HG02884 (cell line): ENCODE results near the gene UFD1.

Source experiments
- ATAC-seq: cut with Tn5 transposase; IDR thresholded peaks from one replicate; pipeline ENCODE4 v1.9.1; 2021; ENCODE audit warnings: mild to moderate bottlenecking, moderate library complexity; ENCODE audit not compliant: unreplicated experiment

Gene UFD1

DNA sequence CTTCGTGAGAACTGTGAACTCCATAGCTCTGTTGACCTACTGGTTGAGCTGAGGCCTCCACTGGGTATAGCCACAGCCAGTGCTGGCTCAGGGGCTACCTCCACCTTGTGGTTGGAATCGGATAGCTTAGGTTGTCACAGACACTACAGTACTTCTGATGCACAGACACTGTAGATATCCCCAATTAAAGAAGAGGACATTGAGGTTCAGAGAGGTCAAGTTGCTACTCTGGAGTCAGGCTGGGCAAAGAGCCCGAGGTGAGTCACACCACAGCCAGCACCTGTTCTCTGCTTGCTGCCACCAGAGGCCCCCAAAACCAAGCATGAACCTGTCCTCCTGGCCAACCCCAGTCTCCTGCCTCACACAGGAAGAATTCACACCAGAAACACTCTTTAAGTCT is 5.4 kb downstream of the UFD1 start:
- no peak for ATAC-seq

DNA sequence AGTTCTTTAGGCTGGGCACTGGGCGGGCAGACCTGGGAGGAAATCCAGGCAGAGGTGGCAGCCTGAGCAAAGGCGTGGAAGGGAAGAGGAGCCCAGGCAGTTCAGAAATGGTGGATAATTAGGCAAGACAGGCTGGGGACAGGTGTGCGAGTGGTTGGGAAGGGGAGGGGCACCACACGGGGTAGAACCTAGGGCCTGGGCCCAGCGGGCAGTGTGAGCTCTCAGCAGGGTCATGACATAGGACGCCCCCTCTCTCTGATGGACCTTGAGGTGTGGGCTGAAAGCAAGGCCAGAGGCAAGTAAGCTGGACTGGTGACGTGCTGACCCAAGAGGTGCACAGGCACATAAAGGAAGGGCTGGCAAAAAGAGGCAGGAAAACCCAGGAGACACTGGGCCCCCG is 6.8 kb downstream of the UFD1 start:
- ATAC-seq, result no peak

DNA sequence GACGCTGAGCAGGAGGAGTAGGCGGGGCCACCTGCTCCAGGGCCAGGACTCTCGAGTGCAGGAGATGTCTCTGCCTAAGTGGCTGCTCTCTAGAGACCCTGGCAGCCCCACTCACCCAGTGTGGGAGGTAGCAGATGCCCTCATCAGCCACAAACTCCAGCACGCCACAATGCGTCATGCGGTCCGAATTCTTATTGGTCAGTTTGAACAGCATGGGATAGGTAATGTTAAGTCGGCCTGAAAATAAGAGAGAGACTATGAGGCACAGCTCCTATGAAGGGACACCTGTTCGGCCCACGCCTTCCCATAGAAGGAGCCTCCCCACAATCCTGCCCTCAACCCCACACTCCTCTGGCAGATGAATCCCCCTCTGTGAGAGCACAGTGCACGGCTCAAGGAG is 7.4 kb downstream of the UFD1 start:
- ATAC-seq, result no peak

DNA sequence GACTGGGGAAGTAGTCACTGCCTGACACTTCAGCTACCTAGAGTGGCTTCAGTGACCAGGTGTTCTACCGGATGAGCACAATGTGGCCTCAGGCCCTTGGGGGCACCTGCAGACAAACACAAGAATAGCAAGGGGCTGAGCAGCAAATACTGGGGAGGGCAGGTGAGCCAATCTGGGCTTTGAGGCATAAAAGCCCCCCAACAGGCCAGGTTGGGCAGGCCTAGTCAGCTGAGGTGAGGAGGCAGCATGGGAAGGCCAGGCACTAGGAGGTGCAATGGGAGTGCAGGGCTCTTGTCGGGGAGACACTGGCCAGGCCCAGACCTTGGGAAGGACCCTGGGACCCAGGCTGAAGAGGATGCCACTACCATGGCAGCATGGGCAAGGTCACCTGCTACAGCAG is 9.0 kb downstream of the UFD1 start:
- no peak for ATAC-seq

DNA sequence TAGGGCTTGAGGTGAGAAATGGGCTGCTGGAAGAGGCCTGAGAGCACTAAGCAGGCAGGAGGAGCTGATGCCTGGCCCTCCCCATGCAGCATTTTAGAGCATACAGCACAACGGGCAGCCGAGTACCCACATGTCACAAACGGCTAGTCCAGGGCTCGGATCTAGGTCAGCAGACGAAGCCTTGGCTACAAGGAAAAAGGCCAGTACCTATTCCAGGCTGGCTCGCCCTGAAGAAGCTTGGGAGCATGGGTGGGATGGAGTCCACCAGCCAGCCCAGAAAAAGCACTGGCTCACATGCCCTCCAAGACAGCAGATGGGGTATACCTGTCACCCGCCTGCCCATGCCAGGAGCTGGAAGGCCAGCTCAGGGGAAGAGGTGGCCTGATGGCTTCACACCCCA is 9.6 kb downstream of the UFD1 start:
- ATAC-seq, result no peak

DNA sequence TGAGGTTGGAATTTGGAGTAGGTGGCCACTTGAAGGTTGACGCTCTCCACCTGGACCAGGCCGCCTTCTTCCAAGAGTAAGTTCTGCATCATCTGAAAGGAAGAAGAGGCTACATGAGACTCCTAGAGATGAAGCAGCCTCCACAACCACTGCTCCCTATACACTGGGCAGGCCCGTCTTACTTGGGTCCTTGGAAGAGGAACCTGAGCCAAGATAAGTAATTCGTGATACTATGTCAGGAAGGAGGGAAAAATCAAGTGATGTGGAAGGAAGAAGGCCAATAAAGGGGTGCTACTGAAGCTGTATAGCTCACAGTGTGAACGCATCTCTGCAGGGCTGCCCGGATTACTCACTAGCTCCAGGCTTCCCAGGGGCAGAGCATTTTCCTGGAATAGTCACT is 11.1 kb downstream of the UFD1 start:
- ATAC-seq, result no peak

DNA sequence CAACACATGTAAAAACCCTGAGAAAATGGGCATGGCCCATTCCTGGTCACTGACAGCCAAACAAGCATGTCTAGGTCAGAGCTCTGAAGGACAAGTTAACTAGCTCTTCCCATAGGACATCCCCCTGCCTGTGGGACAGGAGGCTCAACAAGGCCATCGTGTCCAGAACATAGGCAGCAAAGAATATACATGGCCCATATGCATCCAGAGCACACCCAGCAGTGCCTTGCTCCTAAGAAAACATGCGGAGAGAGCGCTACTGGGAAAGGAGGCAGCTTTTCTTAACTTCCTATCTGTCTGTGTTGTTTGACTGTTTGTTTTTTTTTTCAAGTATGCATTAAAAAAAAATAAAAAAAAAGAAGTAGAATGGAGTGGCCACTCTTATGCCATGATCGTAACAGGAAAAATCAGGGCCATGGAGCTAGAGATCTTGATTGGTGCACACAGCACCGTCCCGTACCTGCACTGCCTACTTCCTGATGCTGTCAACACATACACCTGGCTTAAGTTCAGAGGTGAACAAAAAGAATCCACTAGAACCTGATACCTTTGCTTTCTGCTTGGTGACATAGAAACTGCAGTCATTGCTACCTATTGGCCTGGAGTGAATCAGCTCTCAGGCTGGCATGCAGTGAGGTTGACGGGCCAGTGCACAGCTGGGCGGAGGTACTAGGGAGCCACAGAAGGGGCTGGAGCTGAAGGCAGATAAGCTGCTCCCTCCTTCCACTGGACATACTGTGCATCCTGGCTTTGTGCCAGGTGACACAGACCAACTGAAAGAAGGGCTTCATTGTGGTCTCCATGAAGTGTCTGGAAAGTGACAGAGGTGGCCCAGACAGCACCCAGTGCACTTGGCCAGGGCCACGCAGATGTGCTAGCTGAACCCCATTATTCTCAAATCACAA is 11.9 kb downstream of the UFD1 start:
- ATAC-seq, result no peak

DNA sequence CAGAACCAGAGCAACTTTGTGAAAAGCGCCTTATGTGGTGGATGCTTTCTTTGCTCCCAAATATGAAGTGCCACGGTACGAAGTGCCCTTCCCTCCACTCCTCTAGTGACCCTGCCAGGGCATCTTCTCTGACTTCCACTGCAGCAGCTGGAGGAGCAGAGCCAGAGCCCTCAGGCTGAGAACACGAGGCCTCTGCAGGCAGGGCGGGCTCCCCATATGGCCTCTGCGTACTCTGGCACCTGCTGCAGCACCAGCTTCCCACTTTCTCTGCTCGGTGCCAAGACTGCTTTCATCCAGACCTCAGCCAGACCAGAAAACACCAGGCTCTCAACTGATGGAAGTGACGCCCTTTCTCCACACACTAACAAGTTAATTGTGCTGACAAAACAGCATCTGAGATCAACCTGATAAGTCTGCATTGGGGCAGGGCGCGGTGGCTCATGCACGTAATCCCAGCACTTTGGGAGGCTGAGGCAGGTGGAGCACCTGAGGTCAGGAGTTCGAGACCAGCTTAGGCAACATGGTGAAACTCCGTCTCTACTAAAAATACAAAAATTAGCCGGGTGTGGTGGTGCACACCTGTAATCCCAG is 12.8 kb downstream of the UFD1 start:
- no peak for ATAC-seq

DNA sequence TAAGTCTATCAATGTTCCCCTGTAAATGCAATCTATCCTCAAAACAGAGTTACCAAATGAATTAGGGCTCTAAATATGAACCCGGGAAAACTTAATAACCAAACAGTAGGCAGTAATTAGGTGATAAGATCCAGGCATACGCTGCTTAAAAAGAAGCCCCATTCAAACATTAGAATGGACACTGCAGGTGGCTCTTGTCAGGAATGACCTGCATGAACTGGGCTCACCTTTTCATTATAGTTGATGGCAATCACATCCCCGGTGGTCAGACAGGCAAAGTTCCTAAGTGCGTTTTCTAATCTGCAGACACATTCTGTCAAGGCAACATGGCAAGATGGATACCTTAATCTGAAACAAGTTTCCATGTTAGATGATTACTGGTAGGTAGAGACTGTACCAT is 14.0 kb downstream of the UFD1 start:
- no peak for ATAC-seq

DNA sequence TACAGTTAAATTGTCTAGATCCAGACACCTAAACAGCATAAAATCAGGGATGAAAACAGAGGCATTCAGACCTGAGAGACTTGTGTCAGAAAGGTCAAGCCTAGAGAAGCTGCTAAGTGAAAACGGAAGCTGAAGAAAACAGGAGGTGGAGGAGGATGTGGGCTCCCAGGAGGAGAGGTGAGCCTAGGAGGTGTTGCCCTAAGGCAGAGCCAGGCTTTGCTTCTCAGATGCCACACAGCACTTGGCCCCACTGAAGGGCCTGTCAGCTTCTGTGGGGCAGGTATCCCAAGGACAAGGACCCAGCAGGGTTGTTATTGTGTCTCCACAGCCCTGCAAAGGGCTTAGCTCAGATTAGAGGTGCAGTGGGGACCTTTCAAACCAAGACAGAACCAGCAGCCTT is 14.4 kb downstream of the UFD1 start:
- no peak for ATAC-seq

DNA sequence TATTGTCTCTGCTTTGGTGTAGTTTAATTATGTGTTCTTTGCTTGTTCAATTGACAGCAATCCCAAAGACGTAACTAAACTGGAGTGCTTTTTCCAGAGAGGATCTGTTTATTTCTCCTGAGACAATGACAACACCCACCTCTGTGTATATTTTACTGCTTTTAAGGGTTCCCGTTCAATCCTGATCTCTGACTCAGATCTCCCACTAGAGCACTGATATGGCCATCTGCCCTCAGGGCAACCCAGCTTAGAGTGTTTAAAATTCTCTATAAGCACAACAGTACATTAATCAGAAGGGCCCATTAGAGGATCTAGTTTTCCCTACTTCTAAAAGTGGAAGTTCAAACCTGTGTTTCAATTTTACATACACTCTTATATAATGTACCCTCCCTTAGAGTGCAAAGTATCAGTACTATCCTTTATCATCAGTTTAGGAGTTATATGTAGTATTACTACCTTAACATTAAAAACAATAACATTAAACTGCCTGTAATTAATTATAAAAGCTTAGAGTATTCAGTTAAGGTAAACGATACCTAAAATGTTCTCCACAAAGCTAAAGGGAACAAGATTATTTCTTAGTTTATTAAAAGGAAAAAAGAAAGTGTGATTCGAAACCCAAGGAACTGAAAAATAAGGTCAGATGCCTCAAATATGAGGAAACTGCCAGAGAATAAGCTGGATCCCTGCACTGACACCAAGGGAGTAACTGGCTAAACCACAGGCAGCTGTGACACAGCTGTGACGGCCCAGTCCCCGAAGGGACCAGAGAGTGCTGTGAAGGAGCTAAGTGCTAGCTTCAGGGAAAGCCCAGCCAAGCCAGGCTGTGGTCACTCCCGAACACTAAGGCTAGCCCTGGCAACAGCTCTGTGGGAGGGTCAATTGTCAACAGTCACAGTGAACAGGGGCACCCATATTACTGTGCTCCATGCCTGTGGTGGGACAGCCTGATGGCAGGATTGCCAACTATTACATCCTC is 15.2 kb downstream of the UFD1 start:
- no peak for ATAC-seq

DNA sequence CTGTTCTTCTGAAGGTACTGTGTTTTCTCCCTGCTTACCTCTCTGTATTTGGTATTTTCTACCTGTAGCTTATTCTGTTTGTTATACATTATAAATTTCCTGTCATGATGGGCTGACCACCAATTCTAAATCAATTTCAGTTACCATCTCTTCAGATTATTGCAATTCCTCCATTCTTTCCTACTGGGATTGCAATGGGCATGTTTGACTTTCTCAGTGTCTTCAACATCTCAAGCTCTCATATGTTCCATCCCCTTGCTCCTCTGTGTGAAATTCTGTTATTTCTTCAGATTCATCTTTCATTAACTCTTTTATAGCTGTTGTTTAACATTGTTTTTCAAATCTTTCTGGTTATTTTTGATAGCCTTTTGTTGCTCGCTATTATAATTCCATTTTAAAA is 16.0 kb downstream of the UFD1 start:
- ATAC-seq, result no peak

DNA sequence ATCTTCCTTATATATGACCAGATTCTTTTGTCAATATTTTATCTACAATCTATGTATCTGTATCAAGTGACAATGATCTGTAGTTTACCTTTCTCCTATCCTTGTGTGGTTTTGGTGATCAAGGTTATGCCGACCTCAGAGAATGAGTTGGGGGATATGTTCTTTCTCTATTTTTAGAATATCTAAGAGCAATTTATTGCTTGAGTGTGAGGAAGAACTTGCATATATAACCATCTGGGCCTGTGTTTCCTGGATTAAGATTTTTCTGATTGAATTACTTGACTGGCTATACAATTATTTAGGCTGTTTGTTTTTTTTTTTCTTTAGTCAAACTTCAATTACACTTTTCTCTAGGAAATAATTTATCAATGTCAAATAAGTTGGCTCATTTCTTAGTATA is 17.5 kb downstream of the UFD1 start:
- ATAC-seq, result no peak

DNA sequence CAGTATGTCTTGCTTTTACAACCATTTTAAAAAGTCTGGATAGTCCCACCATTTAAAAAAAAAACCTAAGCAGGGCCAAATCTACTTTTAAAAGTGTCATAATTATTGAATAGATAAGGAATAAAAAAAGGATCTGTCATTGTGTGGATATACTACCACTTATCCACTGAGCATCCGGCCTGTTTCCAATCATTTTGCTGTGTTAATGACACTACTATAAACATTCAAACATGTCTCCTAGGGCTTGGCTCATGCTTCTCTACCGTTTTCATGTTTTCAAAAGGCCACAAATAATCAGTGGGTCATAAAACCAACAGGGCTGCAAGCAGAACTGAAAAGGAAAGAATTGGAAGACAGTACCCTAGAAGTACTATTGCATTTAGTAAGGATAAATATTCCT is 19.0 kb downstream of the UFD1 start:
- ATAC-seq, result no peak

DNA sequence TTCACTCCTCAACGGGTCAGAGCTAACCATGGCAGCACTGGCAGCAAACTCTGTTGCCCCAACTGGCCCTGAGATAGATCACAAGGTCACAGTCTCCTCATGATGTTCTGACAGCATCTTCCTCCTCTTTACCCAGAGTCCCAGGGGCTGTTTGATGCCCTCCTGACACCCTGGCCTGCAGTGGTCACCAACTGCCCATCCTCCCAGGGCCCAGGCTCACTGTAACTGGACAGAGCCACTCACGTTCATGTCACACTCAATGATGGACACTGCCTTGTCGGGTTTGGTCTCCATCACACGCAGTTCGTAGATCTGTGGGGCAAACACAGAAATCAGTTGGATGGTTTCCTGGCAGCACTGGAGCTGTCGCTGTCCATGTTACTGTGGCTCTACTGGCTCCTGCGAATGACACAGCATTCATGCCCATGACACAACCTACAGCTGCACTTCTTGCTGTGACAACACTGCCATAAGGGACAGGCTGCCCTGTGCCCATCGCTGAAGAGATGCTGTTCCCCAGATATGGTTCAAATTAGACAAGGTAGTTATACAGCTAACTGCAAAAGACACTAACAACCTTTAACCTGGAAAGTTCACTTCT is 21.1 kb downstream of the UFD1 start:
- ATAC-seq, result no peak

DNA sequence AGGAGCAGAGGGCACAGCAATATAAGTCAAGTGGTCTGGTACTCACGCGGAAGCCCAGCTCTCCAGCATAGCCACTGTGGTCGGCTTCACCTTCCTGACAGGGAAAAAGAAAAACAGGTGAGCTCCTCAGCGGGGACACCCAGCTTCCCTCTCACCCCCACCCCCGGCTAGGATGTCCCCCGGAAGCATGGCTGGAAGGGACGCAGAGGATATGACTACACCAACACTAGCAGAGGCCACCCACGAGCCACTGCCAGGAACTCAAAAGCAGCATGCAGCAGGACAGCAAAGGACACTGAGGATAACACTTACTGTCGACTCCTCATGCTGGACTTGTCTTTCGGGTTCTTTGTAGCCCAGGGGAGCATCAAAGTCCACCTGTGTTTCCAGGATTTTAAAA is 22.5 kb downstream of the UFD1 start:
- ATAC-seq, result no peak

DNA sequence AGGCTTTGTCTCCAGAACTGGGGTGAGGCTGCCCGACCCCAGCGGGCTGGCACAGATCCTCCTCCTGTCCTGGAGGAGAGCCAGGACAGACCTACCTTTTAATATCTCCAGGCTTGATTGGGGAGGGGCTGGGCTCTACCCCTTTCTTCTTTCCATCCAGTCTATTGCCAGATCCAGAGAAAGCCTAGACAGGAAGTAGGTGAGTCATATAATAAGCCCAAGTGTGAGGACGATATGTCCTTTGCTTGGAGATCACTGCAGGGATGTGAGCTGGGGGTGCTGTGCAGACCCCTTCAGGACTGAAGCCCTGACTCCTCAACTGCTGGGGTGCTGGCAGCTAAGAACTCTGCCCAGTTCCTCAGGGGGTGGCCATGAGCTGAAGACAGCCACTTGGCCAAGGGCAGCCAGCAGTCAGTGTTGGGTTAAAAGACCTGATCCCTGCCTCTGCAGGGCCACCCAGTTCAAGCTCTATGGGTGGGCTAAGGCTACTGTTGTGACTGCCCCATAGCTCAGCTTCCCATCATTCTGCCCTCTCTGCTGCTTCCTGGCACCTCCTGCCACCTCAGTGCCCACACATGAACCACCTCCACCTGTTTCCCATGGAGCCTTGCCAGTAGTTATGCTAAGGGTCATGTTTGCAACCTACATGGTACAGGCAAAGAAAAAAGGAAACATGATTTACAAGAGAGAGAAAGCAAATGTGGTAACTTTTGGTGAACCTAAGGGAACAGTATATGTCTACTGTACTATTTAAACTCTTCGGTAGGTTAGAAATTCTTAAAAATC is 23.2 kb downstream of the UFD1 start:
- ATAC-seq, result no peak

DNA sequence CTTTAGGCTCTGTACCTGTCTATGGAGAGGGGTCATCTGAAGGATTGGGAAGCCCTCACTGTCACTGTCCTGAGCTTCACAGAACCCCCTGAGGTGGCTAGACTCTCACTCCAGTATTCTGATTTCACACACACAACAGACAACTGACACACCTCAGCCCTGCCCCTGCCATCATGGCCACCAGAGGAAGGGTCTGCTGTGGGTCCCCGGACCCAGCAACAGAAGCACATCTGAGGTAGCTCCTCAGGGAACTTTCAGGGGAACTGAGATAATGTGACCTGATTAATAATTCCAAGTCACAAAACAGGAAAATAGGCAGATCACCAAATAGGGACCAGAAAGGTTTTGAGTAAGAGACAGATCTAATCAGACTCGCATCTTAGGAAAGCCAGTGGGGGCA is 24.0 kb downstream of the UFD1 start:
- no peak for ATAC-seq

DNA sequence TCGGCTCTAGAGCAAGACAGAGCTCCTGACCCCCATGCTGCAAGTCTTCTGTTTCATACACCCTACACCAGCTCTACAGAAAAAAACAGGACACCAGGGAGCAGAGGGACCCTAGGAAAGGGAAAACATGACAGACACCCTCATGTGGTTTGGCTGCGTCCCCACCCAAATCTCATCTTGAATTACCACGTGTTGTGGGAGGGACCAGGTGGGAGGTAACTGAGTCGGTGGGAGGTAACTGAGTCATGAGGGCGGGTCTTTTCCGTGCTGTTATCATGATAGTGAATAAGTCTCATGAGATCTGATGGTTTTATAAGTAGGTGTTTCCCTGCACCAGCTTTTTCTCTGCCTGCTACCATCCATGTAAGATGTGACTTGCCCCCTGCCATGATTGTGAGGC is 24.8 kb downstream of the UFD1 start:
- ATAC-seq, result no peak

DNA sequence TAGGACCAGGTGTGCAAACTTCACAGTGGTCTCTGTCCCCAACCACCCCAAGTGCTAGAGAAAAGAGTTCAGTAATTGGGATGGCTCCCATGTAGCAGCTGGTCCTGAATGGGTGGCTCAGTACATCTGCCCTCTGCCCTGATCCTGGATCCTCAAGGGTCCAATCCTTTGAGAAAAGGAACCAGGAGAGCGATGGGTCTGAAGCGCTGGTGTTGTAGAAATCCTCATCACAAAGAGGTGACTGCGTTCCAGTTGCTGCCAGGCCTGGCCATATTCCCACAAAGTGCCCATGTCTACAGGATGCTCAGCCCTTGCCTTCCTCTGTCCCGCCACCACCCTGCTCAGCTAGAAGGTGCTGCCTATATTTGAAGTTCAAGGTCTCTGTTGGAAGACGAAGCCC is 25.3 kb downstream of the UFD1 start:
- no peak for ATAC-seq
